ENCODE results near the gene GNAS. TPM values are rescaled to one million over a fixed set of nuclear protein-coding genes. Genes with fewer than 3 reads are reported as not detected.

The GNAS gene
- total and polyA plus RNA-seq, 9 of the 15 experiments (the other 6 are each of a cell fraction or from before 2014, with no cell fraction given) = 128 to 648 (median 266) TPM

DNA sequence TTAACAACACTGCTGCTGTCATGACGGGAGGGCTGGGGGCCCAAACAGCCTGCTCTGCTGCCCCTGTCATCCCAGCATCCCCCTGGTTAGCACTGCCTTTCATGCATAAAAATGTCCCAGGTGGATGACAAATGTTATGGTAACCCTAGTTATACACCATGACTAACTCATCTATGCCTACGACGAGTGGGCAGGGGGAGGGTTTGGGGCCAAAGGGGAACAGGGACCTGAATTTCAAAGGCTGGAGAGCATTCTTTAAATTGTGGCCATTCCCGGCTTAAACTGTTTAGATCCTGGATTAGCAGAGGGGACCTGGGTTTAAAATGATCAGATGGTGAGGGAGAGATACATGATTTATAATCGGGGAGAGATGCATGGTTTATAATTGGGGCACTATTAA is 26.2 kb upstream of the GNAS start (continued):
- TF ChIP-seq HMG20A (CRISPR knock-in tag; conservative IDR thresholded peaks at IDR 0.05) (no peak), NFIX (CRISPR knock-in tag; IDR thresholded peaks at IDR 0.05; ENCODE audit: low read depth) (no peak), XRCC3 (IDR thresholded peaks at IDR 0.05) (no peak), HDAC2 (IDR thresholded peaks at IDR 0.05) (no peak), WHSC1 (IDR thresholded peaks at IDR 0.05; ENCODE audit: low read length) (no peak), SMAD1 (IDR thresholded peaks at IDR 0.05; ENCODE audit: low read depth, low read length, partially characterized antibody) (no peak), HMG20B (CRISPR knock-in tag; IDR thresholded peaks at IDR 0.05) (no peak)
- TF ChIP-seq, protein P1, sequence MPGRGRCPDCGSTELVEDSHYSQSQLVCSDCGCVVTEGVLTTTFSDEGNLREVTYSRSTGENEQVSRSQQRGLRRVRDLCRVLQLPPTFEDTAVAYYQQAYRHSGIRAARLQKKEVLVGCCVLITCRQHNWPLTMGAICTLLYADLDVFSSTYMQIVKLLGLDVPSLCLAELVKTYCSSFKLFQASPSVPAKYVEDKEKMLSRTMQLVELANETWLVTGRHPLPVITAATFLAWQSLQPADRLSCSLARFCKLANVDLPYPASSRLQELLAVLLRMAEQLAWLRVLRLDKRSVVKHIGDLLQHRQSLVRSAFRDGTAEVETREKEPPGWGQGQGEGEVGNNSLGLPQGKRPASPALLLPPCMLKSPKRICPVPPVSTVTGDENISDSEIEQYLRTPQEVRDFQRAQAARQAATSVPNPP (IDR thresholded peaks at IDR 0.05; ENCODE audit: borderline replicate concordance, insufficient read depth, insufficient read length) = no peak

DNA sequence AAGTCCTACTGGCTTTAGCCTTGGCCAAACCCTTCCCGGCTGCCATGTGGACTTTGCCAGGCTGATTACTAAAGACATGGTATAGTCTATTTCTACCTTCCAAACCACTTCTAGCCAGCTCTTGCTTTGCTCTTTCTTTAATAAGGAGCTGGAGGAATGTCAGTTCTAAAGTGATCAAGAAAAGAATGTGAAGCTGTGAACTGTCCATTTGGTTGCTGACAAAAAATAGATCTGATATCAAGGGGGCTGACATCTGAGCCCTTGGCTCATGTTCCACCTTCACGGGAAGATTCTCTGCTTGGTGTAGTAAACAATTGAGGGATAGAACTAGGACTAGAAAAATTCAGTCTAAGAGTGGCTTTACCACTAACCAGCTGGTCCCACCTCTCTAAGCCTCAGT is 24.4 kb upstream of the GNAS start:
- H3K79me2 ChIP-seq (ENCODE audit: control insufficient read depth, insufficient read depth, low read length) = no peaks in the 10 kb centered on the region
- no peak overlapping the region for H3K27ac ChIP-seq (ENCODE audit: extremely low read depth, low read depth, low read length)
- ChIA-PET CTCF (ENCODE audit: low intra/inter-chr PET ratio) (no interaction called here), POLR2A (no interaction called here)
- H3K4me3 ChIP-seq = no peak overlapping the region
- intact Hi-C loops (cut with micrococcal nuclease) (no loop called here), in situ Hi-C loops (cut with MboI) (loop anchor here (10.0 kb wide), 1 partner anchor 353 kb away; no protein-coding TSS in a partner anchor)
- H3K9me3 ChIP-seq (replicated peaks; ENCODE audit: control insufficient read depth, insufficient read depth, low read depth, low read length) = no peaks in the 10 kb centered on the region
- FAIRE-seq (no peak), DNase-seq (ENCODE audit: extremely low read depth in 1 of 4, low spot score in 3 of 4) (no peak), ATAC-seq (no peak)
- whole genome bisulfite sequencing (ENCODE audit: insufficient coverage, low coverage, missing lambda C conversion rate) = 15% methylated on average over 2 of the region's 2 CpGs
- H3K9me1 ChIP-seq (ENCODE audit: control insufficient read depth, insufficient read depth, low read length) = no peaks in the 10 kb centered on the region
- peaks cover 7 to 14% of the 10 kb centered on the region in 2 experiments for H3K27me3 ChIP-seq (ENCODE audit: control insufficient read depth in 2 of 2, insufficient read depth in 2 of 2, low read length in 2 of 2)
- no peaks in the 10 kb centered on the region for H3K4me1 ChIP-seq (replicated peaks in 1 of 2; ENCODE audit: control insufficient read depth in 2 of 2, insufficient read depth in 2 of 2, low read length in 2 of 2)
- no peaks in the 10 kb centered on the region for H3K36me3 ChIP-seq (ENCODE audit: control insufficient read depth, insufficient read depth, low read length)
- no peak overlapping the region for H3K4me2 ChIP-seq (ENCODE audit: insufficient read depth, low read length)
- no peak overlapping the region for H2AFZ ChIP-seq (ENCODE audit: low read depth, low read length)
- no peaks in the 10 kb centered on the region for H4K20me1 ChIP-seq (replicated peaks; ENCODE audit: control insufficient read depth, insufficient read depth, low read length)
- no peak overlapping the region for H3K9ac ChIP-seq (ENCODE audit: insufficient read depth in 1 of 2, low read depth in 2 of 2, low read length in 2 of 2)
- BruUV-seq (replicated peaks) = no TSS peak
- TF ChIP-seq ZNF212 (CRISPR knock-in tag; IDR thresholded peaks at IDR 0.05) (no peak), KAT2B (IDR thresholded peaks at IDR 0.05; ENCODE audit: low read depth, low read length) (no peak)
- TF ChIP-seq, protein P2, sequence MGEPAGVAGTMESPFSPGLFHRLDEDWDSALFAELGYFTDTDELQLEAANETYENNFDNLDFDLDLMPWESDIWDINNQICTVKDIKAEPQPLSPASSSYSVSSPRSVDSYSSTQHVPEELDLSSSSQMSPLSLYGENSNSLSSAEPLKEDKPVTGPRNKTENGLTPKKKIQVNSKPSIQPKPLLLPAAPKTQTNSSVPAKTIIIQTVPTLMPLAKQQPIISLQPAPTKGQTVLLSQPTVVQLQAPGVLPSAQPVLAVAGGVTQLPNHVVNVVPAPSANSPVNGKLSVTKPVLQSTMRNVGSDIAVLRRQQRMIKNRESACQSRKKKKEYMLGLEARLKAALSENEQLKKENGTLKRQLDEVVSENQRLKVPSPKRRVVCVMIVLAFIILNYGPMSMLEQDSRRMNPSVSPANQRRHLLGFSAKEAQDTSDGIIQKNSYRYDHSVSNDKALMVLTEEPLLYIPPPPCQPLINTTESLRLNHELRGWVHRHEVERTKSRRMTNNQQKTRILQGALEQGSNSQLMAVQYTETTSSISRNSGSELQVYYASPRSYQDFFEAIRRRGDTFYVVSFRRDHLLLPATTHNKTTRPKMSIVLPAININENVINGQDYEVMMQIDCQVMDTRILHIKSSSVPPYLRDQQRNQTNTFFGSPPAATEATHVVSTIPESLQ (CRISPR knock-in tag; IDR thresholded peaks at IDR 0.05) = no peak
- TF ChIP-seq, protein P3, sequence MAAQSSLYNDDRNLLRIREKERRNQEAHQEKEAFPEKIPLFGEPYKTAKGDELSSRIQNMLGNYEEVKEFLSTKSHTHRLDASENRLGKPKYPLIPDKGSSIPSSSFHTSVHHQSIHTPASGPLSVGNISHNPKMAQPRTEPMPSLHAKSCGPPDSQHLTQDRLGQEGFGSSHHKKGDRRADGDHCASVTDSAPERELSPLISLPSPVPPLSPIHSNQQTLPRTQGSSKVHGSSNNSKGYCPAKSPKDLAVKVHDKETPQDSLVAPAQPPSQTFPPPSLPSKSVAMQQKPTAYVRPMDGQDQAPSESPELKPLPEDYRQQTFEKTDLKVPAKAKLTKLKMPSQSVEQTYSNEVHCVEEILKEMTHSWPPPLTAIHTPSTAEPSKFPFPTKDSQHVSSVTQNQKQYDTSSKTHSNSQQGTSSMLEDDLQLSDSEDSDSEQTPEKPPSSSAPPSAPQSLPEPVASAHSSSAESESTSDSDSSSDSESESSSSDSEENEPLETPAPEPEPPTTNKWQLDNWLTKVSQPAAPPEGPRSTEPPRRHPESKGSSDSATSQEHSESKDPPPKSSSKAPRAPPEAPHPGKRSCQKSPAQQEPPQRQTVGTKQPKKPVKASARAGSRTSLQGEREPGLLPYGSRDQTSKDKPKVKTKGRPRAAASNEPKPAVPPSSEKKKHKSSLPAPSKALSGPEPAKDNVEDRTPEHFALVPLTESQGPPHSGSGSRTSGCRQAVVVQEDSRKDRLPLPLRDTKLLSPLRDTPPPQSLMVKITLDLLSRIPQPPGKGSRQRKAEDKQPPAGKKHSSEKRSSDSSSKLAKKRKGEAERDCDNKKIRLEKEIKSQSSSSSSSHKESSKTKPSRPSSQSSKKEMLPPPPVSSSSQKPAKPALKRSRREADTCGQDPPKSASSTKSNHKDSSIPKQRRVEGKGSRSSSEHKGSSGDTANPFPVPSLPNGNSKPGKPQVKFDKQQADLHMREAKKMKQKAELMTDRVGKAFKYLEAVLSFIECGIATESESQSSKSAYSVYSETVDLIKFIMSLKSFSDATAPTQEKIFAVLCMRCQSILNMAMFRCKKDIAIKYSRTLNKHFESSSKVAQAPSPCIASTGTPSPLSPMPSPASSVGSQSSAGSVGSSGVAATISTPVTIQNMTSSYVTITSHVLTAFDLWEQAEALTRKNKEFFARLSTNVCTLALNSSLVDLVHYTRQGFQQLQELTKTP (IDR thresholded peaks at IDR 0.05; ENCODE audit: low read depth in 1 of 2, partially characterized antibody in 2 of 2) = no peak
- TF ChIP-seq, protein P4, sequence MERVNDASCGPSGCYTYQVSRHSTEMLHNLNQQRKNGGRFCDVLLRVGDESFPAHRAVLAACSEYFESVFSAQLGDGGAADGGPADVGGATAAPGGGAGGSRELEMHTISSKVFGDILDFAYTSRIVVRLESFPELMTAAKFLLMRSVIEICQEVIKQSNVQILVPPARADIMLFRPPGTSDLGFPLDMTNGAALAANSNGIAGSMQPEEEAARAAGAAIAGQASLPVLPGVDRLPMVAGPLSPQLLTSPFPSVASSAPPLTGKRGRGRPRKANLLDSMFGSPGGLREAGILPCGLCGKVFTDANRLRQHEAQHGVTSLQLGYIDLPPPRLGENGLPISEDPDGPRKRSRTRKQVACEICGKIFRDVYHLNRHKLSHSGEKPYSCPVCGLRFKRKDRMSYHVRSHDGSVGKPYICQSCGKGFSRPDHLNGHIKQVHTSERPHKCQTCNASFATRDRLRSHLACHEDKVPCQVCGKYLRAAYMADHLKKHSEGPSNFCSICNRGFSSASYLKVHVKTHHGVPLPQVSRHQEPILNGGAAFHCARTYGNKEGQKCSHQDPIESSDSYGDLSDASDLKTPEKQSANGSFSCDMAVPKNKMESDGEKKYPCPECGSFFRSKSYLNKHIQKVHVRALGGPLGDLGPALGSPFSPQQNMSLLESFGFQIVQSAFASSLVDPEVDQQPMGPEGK (CRISPR knock-in tag; IDR thresholded peaks at IDR 0.05; ENCODE audit: borderline replicate concordance) = no peak
